DMS 273 treated with DMSO at 0.1 percent for 48 hours (cell line): ENCODE data around the gene VAT1L.

Experiments used
- DNase-seq: peaks from one replicate; lab custom pipeline; 2025; lab: John Stamatoyannopoulos, UW

VAT1L gene, protein sequence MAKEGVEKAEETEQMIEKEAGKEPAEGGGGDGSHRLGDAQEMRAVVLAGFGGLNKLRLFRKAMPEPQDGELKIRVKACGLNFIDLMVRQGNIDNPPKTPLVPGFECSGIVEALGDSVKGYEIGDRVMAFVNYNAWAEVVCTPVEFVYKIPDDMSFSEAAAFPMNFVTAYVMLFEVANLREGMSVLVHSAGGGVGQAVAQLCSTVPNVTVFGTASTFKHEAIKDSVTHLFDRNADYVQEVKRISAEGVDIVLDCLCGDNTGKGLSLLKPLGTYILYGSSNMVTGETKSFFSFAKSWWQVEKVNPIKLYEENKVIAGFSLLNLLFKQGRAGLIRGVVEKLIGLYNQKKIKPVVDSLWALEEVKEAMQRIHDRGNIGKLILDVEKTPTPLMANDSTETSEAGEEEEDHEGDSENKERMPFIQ

DNA sequence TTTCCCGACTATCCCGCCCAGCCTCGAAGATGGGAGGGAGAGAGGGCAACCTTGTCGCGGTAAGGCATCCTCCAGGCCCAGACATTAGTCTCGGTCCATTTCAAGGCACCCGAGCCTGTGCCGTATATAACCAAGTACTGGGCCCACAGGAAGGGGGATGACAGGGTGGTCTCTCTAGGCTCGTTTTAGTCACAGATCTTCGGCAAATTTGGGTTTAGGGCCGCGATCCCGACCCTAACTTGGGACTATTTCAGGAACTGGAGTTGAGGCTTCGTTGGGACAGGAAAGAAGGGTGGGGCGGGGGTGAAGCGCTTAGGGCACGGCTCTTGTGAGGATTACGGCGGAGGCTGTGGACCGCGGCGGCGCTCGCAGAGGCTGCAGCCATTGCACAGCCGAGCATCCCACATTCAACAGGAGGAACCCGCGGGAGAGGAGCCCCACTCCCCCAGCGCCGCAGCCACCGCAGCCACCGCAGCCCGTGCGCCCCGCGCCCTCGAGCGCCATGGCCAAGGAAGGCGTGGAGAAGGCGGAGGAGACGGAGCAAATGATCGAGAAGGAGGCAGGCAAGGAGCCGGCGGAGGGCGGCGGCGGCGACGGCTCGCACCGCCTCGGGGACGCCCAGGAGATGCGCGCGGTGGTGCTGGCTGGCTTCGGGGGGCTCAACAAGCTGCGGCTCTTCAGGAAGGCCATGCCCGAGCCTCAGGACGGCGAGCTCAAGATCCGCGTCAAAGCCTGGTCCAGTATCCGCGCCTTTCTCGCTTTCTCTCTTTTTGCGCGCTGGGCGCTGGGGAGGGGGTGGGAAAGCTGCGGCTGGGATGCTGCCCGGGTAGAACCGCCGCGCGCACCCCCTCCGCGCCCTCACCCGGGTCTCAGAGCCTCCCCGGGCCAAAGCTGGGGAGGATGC, at the start of gene VAT1L:
Gene VAT1L (plus strand): TSS at position 384 of the 904 bp plus-strand sequence. CDS start 119 bp downstream, at position 503.
- DNase-seq: no peak

DNA sequence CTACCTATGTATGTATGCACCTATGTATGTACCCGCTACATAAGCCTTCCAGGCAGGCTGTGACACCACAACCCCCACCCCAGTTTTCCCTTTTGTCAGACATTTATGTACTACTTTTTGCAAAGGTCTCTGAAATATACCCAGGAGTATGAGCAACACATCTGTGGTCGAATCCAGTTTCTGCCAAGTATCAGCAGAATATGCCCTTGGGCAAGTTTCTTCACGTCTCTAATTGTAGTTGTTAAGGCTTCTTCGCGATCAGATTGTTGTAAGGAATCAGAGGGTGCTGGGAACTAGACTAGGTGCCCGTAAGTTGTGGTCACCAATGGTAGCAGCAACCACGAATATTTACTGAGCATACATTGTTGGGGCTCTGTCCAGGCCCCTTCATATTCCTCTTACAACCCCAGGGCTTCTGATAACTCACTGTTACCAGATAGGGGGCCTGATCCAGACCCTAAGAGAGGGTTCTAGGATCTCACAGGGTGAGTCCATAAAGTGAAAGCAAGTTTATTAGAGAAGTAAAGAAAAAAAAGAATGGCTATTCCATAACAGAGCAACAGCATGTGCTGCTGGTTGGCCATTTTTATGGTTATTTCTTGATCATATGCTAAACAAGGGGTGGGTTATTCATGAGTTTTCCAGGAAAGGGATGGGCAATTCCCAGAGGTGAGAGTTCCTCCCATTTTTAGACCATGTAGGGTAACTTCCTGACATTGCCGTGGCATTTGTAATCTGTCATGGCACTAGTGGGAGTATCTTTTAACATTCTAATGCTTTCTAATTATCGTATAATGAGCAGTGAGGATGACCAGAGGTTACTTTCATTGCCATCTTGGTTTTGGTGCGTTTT, 49.4 kb upstream of the VAT1L start:
- DNase-seq: no peak

DNA sequence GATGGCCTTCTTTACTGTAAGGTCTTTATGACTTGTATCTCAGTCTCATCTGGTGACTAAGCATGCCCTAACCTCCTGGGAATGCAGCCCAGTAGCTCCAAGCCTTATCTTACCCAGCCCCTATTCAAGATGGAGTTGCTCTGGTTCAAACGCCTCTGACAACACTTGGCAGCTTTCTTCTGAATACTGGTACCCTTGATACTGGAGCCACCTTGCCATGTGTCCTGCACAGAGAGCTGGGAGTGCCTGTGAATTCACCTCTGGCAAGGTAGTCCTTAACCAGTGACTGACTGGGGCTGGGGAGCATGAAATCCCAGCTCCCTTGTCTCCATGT, 48.8 kb upstream of the VAT1L start:
- no peak for DNase-seq

DNA sequence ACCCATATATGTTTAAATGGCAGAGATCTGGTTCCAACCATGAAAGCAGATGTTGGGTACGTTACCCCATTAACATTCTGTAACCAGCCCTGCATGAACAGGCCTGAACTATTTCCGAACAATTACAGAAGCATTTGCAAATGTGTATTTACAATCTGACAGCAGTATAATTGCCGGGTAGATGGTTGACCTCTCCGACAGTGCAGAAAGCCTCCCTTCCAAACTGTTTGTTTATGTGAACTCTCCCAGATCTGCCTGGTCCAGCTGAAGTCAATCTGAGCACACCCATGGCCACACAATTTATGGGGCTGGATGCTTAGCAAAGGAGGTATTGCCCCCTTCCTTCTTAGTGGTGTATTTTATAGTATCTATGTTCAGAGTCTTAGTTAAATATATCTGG, 44.2 kb upstream of the VAT1L start:
- no peak for DNase-seq

DNA sequence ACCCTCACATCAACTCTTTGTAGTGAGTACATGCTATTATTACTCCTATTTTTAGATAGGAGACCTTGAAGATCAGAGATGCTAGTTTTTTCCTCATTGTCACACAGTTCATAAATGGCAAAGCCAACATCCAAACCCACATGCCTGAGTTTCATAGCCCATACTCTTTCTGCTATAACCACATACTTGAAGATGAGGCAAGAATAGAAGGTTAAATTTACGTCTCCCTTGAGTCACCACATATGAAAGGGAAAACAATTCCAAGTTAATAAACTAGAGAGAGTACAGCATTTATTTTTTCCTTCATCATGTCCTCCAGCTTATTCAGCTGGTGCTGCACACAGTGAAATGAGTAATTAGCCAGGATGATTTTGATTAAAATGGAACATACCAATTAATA, 42.4 kb upstream of the VAT1L start:
- DNase-seq: no peak

DNA sequence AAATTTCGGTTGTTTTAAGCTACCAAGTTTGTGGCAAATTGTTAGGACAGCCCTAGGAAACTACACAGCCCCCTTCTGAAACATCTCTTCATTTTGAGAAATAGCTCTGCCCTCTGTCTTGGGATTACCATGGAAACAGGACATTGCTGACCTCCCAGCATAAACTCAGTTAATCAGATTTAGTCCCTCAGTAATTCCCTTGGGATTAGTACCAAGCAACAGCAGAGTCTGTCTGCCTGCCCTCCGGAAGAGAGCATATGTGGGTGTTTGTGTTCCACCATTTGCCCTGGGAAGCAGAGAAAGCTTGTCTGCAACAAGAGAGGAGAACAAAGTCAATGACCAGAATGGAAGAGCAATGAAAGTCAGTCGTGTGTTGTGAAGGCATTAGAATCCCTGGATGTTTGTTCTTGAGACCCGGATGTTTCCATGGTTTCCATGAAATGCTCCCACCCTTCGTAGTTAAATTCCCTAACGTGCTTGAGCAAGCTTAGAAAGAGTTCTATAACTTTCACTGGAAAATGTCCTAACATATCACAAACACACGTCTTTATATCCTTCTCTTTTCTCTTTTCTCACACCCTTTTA, 39.9 kb upstream of the VAT1L start:
- DNase-seq: no peak

DNA sequence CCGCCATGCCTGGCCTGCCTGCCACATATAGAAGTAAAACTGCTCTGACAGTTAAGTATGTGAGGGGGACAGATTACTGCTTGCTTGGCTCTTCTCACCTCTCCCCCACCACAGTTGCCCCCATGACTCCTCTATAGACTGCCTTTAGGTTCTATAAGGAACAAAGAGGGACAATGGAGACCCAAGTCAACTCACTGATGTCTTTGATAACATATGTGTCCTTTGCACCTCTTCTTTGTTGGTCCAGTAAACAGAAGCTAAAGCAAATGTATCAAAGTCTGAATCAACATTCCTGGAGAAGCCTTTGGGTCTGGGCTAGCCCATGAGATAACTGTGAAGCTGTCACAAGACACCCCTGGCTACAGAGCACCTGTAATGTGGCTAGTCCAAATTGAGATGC, 38.9 kb upstream of the VAT1L start:
- DNase-seq: no peak

DNA sequence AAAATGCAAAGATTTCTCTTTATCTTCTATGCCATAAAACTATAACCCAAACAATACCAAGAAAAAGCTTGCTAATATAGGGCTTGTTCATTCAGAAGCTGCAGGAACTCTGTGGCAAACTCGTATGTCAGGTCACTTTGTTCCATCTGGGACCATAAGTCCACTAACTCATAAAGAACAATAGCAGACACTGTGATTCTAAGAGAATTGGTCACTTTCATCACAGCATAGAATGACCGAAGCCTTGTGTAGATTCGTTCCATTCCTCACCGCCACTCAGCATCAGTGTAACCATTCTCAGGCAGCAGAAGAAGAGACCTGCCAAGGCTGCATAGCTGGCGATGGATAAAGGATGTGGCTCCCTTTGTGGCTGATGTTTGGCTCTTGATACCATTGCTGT, 30.3 kb upstream of the VAT1L start:
- DNase-seq: no peak

DNA sequence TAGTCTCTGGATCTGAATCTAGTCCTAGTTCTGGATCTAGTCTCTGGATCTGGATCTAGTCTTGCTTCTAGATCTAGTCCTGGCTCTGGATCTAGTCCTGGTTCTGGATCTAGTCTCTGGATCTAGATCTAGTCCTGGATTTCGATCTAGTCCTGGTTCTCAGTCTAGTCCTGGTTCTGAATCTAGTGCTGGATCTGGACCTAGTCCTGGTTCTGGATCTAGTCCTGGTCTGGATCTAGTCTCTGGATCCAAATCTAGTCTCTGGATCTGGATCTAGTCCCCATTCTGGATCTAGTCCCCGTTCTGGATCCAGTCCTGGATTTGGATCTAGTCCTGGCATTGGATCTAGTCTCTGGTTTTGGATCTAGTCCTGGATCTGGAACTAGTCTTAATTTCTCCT, 29.9 kb upstream of the VAT1L start:
- DNase-seq: no peak

DNA sequence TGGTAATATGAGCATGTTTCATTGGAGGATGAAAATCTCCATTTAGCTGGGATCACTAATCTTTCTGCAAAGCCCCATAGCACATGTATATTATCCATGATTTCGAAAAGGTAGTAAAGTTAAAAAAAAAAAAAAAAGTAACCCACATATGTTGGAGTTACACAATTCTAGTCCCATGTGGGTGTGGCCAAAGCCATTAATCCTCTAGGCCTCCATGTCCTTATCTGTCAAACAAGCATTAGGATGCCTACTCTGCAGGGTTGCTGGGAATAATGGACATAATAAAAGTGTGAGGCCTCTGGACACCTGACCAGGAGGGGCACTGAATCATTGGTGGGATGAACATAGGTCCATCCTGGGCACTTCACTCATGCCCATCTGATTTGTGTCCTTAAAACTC, 29.2 kb upstream of the VAT1L start:
- no peak for DNase-seq

DNA sequence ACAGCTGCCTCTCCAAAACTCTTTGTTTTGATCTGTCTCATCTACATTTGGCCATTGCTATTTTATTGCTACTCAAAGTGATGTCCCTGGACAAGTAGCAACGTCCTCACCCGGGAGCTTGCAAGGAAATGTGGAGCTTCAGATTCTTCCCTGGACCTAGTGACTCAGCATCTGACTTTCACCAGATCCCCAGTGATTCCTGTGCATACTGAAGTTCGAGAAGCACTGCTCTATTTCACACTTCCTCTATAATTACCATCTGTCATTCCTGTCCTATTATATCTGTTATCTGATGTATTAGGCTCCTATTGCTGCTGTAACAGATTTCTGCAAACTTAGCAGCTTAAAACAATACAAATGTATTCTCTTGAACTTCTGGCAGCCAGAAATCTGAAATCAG, 28.5 kb upstream of the VAT1L start:
- DNase-seq: no peak

DNA sequence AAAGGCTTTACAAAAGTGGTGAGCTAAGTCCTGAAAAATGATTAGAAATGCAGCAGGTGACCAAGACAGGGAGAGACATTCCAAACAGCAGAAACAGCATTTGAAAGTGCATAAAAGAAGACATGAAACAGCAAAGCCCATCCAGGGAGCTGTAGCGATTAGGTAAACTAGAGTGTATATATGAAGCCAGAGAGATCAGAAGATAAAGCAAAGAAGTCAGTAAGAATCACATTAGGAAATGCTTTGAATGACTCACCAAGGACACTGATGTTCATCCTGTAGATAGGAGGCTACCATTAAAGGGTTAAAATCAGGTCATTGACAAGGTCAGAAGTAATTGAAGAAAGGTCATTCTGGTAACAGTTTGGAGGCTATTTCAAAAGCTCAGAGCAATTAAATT, 27.6 kb upstream of the VAT1L start:
- DNase-seq: no peak

DNA sequence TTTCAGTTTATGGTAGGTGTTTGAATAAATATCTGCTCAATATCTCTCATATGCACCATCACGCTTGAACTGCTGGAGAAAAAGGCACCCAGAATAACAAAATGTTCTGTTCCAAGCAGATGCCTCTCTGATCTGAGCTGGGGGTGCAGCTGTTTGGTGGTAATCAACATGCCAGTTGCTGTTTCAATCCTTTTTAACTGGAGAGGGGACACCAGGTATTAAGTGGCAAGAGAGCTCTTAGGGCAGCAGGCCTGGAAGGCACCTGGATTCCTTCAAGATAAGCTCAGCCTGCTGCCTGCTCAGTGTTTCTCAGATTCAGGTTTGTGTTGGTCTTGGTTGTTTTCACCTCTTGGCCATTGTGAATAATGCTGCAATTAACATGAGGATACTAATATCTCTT, 27.2 kb upstream of the VAT1L start:
- DNase-seq: no peak

DNA sequence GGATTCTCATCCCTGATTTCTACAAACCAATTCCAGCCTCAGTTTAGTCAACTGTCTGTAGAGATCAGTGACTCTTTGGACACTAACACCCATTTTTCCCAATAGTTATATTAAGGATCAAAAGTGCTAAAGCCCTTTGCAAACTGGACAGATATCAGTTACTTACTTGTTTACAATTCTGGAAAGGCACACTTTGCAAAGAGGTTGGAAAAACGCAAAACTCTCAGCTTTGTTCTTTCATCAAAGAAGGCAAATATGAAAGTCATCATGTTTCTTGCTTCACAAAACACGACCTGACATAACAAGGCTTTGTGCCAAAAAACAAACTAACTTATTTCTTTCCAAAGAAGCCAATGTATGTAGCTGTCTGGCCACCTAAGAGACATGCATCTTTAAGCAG, 26.1 kb upstream of the VAT1L start:
- no peak for DNase-seq

DNA sequence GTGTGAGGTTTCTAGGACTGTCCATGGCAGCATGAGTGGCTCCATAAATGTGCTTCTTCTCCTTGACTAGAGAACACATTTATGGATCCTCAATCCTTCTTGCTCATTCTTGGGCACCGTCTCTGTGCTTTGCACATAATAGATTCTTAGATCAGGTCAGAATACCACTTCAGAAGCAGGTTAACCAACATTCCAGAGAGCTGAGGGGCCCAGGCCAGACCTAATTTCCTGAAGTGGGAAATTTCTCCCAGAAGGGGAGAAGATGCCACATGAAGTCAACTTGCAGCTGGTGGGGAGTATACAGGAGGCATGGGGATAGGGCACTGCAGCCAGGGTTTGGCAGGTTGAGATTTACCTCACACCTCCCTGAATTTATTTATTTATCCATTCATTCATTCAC, 24.4 kb upstream of the VAT1L start:
- DNase-seq: no peak

DNA sequence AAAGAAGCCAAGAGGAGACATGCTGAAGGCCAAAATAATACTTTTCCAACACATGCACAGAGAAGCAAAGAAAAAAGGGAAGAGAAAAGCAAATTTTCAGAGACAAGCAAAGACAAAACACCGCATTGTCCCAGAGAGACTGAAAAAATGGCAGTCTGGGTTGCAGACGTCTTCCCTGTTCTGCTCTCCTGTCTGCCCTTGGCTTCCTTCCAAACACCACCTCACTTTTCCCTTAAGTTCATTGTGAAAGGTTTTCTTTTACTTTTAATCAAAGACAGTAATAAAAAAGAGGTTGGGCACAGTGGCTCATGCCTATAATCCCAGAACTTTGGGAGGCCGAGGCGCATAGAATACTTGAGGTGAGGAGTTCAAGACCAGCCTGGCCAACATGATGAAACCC, 21.2 kb upstream of the VAT1L start:
- no peak for DNase-seq

DNA sequence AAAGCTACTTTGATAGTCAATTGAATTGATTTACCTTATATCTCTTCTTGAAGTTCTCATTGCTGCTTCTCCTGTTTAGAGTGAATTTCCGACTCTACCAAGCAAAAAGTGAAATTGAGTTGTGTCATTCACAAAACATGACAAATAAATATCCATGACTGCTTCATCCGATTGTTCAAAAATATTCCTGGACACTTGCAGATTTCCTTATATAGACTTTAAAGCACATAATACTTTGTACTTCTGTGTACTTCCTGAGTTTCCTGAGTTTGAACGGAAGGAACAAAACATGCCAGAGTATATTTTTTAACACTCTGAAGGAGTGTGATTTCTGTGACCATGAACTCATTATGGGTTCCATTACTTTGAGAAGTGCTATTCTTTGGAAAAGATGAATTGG, 20.5 kb upstream of the VAT1L start:
- no peak for DNase-seq

DNA sequence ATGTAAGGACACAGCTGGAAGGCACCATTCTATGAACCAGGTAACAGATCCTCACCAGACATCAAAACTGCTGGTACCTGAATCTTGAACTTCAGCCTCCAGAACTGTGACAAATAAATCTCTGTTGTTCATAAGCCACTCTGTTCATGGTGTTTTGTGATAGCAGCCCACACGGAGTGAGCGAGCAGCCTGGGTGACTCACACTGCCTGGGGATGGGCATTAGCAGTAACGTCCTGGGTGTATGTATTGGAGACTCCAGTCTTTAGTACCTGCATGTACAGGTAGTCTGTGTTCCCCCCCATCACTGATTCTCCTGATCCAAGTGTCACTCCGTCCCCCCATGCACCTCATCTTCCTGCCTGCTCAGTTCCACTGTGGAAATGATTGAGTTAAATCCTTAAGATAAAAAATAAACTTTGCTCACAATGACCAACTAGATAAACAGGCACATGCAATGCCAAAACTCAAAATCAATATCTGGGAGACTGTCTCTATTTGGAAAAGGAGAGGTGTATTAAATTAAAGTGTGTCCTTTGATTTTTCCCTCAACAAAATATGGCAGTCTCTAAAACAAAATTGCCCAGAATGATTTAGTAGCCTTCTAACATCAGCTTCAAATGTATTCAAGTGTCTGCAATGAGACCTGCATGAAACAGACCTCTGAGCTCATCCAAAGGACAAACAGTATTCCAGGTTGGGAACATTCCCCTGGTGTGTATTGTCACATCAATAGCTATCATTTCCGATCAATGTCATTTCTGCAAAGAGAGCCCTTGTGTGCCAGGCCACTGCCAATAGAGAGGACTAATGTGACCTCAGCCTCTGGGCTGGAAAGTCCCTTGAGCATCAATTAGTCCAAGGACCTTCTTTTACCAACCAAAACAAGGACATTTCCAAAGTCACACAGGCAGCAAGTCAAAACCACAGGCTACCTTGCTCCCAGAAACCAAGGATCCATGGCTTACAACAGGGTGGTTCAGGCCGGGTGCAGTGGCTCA, 12.2 kb upstream of the VAT1L start:
- no peak for DNase-seq

DNA sequence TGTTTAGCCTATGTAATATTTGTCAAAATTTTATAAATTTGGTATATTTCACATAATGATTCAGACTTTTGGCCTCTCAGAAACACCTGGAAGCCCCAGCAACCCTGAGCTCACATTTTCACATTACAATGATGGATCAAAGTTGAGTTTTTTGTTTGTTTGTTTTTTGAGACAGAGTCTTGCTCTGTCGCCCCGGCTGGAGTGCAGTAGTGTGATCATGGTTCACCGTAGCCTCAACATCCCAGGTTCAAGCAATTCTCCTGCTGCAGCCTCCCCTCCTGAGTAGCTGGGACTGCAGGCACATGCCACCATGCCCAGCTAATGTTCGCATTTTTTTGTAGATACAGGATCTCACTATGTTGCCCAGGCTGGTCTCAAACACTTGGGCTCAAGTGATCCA, 10.6 kb upstream of the VAT1L start:
- no peak for DNase-seq

DNA sequence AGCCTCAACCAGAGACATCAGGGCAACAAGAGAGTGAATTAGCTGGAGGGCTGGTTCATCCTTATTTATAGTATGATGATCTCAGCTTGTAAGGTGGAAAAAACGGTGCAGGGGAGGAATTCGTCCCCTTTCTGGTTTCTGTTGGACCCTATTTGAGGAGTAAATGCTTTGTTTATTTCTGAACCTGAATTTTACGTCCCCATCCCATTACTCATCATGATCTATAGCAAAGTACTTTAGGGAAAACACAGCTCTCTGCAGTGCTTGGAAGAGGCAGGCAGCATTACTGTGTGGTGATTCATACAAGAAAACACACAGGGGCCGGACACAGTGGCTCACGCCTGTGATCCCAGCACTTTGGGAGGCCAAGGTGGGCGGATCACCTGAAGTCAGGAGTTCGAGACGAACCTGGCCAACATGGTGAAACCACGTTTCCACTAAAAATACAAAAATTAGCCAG, 8.0 kb upstream of the VAT1L start:
- DNase-seq: no peak

DNA sequence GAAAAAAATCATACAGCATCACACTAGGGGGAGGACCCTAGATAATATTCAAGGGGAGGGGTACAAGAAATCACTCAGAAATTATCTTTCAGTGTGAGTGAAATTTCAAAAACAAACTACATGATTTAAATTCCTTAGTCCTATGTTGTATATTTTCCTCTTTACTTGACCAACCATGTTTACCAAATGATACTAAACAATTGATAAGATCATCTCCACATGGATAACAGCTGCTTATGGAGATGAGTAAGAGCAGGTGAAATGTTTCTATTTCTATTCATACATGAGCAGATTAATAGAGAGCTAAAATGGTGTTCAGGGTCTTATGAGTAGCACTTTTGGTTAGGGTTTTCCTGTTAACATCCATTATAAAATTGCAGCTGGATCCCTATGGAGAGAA, 7.3 kb upstream of the VAT1L start:
- DNase-seq: no peak
